ENCODE data around the gene PSMB8.
A peak's percentile ranks its signal among the peaks of the same experiment; 100 is the strongest.

The PSMB8 gene

GRCh38 chr6:32839356-32839755 lies 4.5 kb downstream of the PSMB8 start:
- peak overlapping the region; percentile 88 for H3K27ac Mint-ChIP-seq
- H3K36me3 Mint-ChIP-seq (ENCODE audit: low read depth), result peaks cover 70% of the 10 kb centered on the region
- no peaks in the 10 kb centered on the region for H3K27me3 Mint-ChIP-seq
- H3K4me1 Mint-ChIP-seq (ENCODE audit: low read depth), result peaks cover 62% of the 10 kb centered on the region
- H3K4me3 Mint-ChIP-seq, result no peak overlapping the region
- intact Hi-C loops (cut with micrococcal nuclease), result loop anchor here (2.0 kb wide), 1 partner anchor 15 kb away; the partner anchor contains the start of gene PSMB9
- H3K9me3 Mint-ChIP-seq, result no peaks in the 10 kb centered on the region

GRCh38 chr6:32838114-32838958 lies 5.5 kb downstream of the PSMB8 start, which contains the start of gene TAP2:
TAP2 (minus strand) TSS chr6:32838739; CDS start chr6:32838233, 506 bp downstream.
- H3K4me1 Mint-ChIP-seq (ENCODE audit: low read depth), result peaks cover 57% of the 10 kb centered on the region
- peak within 1 kb of the TSS; percentile 83 for H3K4me3 Mint-ChIP-seq
- peaks cover 70% of the 10 kb centered on the region for H3K36me3 Mint-ChIP-seq (ENCODE audit: low read depth)
- no peaks in the 10 kb centered on the region for H3K27me3 Mint-ChIP-seq
- intact Hi-C loops (cut with micrococcal nuclease), result loop anchor here (1.0 to 2.0 kb wide), 2 partner anchors 16 to 30 kb away; partner anchors contain the start of gene PSMB9
- H3K9me3 Mint-ChIP-seq, result no peaks in the 10 kb centered on the region
- peak within 1 kb of the TSS; percentile 88 for H3K27ac Mint-ChIP-seq

GRCh38 chr6:32837651-32838113 lies 6.2 kb downstream of the PSMB8 start:
- H3K9me3 Mint-ChIP-seq, result no peaks in the 10 kb centered on the region
- peak overlapping the region; percentile 83 for H3K4me3 Mint-ChIP-seq
- intact Hi-C loops (cut with micrococcal nuclease), result loop anchor here (1.0 to 2.0 kb wide), 2 partner anchors 17 to 31 kb away; partner anchors contain the start of gene PSMB9
- peaks cover 75% of the 10 kb centered on the region for H3K36me3 Mint-ChIP-seq (ENCODE audit: low read depth)
- H3K27ac Mint-ChIP-seq, result peak overlapping the region; percentile 88
- peaks cover 50% of the 10 kb centered on the region for H3K4me1 Mint-ChIP-seq (ENCODE audit: low read depth)
- H3K27me3 Mint-ChIP-seq, result no peaks in the 10 kb centered on the region

GRCh38 chr6:32836873-32837272 lies 7.0 kb downstream of the PSMB8 start:
- no peak overlapping the region for H3K4me3 Mint-ChIP-seq
- intact Hi-C loops (cut with micrococcal nuclease), result no loop called here
- peak overlapping the region; percentile 88 for H3K27ac Mint-ChIP-seq
- peaks cover 75% of the 10 kb centered on the region for H3K36me3 Mint-ChIP-seq (ENCODE audit: low read depth)
- no peaks in the 10 kb centered on the region for H3K27me3 Mint-ChIP-seq
- peaks cover 42% of the 10 kb centered on the region for H3K4me1 Mint-ChIP-seq (ENCODE audit: low read depth)
- H3K9me3 Mint-ChIP-seq, result no peaks in the 10 kb centered on the region

GRCh38 chr6:32835167-32835893 lies 8.5 kb downstream of the PSMB8 start:
- Mint-ChIP-seq H3K9me3 (no peaks in the 10 kb centered on the region), H3K36me3 (ENCODE audit: low read depth) (peaks cover 75% of the 10 kb centered on the region), H3K27ac (no peak overlapping the region), H3K4me1 (ENCODE audit: low read depth) (peaks cover 27% of the 10 kb centered on the region), H3K4me3 (no peak overlapping the region), H3K27me3 (no peaks in the 10 kb centered on the region)
- intact Hi-C loops (cut with micrococcal nuclease), result no loop called here

- H3K27ac Mint-ChIP-seq, result no peak overlapping the region
- no peaks in the 10 kb centered on the region for H3K9me3 Mint-ChIP-seq
- no peaks in the 10 kb centered on the region for H3K27me3 Mint-ChIP-seq
- H3K36me3 Mint-ChIP-seq (ENCODE audit: low read depth), result peaks cover 87% of the 10 kb centered on the region
- no peak overlapping the region for H3K4me3 Mint-ChIP-seq
- intact Hi-C loops (cut with micrococcal nuclease), result no loop called here
- H3K4me1 Mint-ChIP-seq (ENCODE audit: low read depth), result peaks cover 21% of the 10 kb centered on the region
Measured at GRCh38 chr6:32833664-32834063, 10.2 kb downstream of the PSMB8 start.

GRCh38 chr6:32832535-32832934 lies 11.3 kb downstream of the PSMB8 start:
- Mint-ChIP-seq H3K4me1 (ENCODE audit: low read depth) (peaks cover 17% of the 10 kb centered on the region), H3K27ac (no peak overlapping the region), H3K4me3 (no peak overlapping the region), H3K36me3 (ENCODE audit: low read depth) (peaks cover 97% of the 10 kb centered on the region), H3K9me3 (no peaks in the 10 kb centered on the region), H3K27me3 (no peaks in the 10 kb centered on the region)
- intact Hi-C loops (cut with micrococcal nuclease), result no loop called here

GRCh38 chr6:32830936-32831335 lies 12.9 kb downstream of the PSMB8 start:
- peaks cover 93% of the 10 kb centered on the region for H3K36me3 Mint-ChIP-seq (ENCODE audit: low read depth)

DNA sequence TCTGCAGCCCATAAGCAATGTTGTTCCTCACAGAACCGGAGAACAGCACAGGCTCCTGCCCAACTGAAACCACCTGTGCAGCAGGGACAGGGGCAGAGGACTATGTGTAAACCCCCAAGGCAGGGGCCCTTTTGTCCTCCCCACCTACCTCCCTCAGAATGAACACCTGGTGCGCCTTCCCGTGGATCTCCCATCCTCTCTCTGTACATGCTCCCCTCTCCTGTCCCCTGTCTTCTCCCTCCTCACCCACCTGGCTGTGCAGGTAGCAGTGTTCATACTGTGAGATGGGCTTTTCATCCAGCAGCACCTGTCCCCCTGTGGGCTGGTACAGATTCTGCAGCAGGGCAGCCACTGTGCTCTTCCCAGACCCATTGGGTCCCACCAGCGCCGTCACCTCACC lies 13.8 kb downstream of the PSMB8 start:
- intact Hi-C loops (cut with micrococcal nuclease), result no loop called here
- no peaks in the 10 kb centered on the region for H3K4me1 Mint-ChIP-seq (ENCODE audit: low read depth)
- H3K27ac Mint-ChIP-seq, result no peak overlapping the region
- H3K9me3 Mint-ChIP-seq, result no peaks in the 10 kb centered on the region
- H3K36me3 Mint-ChIP-seq (ENCODE audit: low read depth), result peaks cover 83% of the 10 kb centered on the region
- H3K27me3 Mint-ChIP-seq, result no peaks in the 10 kb centered on the region
- H3K4me3 Mint-ChIP-seq, result no peak overlapping the region

More at GRCh38 chr6:32830936-32831335, 12.9 kb downstream of the PSMB8 start:
- Mint-ChIP-seq H3K27me3 (no peaks in the 10 kb centered on the region), H3K9me3 (no peaks in the 10 kb centered on the region), H3K4me3 (no peak overlapping the region), H3K27ac (no peak overlapping the region), H3K4me1 (ENCODE audit: low read depth) (peaks cover 6% of the 10 kb centered on the region)
- intact Hi-C loops (cut with micrococcal nuclease), result no loop called here

DNA sequence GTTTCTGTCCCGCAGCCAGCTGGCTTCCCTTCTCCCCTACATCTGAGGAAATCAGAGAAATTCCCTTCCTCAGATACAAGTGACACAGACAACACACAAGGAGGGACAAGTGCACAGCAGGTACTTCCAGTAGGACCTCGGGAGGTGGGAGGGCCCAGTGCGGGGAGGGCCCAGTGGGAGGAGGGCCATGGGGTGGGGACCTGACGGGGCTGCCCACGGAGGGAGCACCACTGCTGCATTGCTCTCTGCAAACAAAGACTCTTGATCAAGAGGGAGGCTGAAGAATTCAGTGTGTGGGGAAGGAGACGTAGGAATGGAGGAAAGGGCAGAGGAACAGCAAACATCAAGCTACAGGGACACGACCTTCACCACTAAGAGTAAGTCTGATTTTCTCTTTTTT lies 14.4 kb downstream of the PSMB8 start:
- no peak overlapping the region for H3K27ac Mint-ChIP-seq
- no peak overlapping the region for H3K4me3 Mint-ChIP-seq
- H3K4me1 Mint-ChIP-seq (ENCODE audit: low read depth), result no peaks in the 10 kb centered on the region
- no peaks in the 10 kb centered on the region for H3K9me3 Mint-ChIP-seq
- intact Hi-C loops (cut with micrococcal nuclease), result no loop called here
- peaks cover 78% of the 10 kb centered on the region for H3K36me3 Mint-ChIP-seq (ENCODE audit: low read depth)
- no peaks in the 10 kb centered on the region for H3K27me3 Mint-ChIP-seq

GRCh38 chr6:32827025-32827424 lies 16.8 kb downstream of the PSMB8 start:
- no peaks in the 10 kb centered on the region for H3K27me3 Mint-ChIP-seq
- no peaks in the 10 kb centered on the region for H3K9me3 Mint-ChIP-seq
- intact Hi-C loops (cut with micrococcal nuclease), result no loop called here
- no peak overlapping the region for H3K27ac Mint-ChIP-seq
- H3K36me3 Mint-ChIP-seq (ENCODE audit: low read depth), result peaks cover 54% of the 10 kb centered on the region
- no peak overlapping the region for H3K4me3 Mint-ChIP-seq
- H3K4me1 Mint-ChIP-seq (ENCODE audit: low read depth), result peaks cover under 1% of the 10 kb centered on the region

DNA sequence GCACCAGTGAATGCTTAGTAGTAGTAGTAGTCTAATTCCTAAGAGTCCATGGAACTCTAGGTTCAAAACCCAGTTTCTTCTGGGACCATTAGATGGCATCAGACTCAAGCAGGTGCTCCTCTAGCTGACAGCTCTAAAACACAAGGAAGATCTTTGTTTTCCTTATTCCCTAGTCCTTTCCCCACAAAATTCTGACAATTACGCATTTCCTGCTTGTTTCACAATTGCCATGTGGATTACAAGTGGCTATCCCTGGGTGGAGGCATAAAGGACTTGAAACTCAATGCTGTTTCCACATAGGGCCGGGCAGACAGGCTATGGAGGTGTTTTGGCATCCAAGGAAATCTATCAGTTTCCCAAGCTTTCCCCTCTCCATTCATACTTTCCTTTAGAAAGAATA lies 17.9 kb downstream of the PSMB8 start:
- Mint-ChIP-seq H3K27me3 (no peaks in the 10 kb centered on the region), H3K4me3 (no peak overlapping the region), H3K9me3 (no peaks in the 10 kb centered on the region), H3K27ac (no peak overlapping the region), H3K36me3 (ENCODE audit: low read depth) (peaks cover 44% of the 10 kb centered on the region), H3K4me1 (ENCODE audit: low read depth) (peaks cover 11% of the 10 kb centered on the region)
- intact Hi-C loops (cut with micrococcal nuclease), result no loop called here

DNA sequence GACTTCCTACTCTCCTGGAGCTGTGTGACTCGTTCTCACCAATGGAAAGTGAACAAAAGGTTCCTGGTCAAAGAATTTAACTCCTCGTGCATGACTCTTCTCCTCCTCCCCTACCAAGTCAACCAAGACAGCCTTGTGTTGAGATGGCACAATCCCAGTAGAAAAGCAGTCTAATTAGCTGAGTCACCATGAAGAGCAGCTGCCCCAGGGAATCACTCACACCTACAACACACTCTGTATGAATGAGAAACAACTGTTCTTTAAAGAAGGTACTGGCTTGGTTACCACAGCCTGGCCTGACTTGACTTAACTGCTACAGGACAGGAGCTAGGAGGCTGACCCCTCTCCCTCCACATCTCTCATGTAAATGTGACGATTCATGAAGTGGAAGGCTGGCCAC lies 24.1 kb downstream of the PSMB8 start:
- no peaks in the 10 kb centered on the region for H3K27me3 Mint-ChIP-seq
- no peak overlapping the region for H3K4me3 Mint-ChIP-seq
- peak overlapping the region; percentile 48 for H3K27ac Mint-ChIP-seq
- intact Hi-C loops (cut with micrococcal nuclease), result loop anchor here (5.0 kb wide), 1 partner anchor 48 kb away; no protein-coding TSS in a partner anchor
- no peaks in the 10 kb centered on the region for H3K36me3 Mint-ChIP-seq (ENCODE audit: low read depth)
- peaks cover 49% of the 10 kb centered on the region for H3K4me1 Mint-ChIP-seq (ENCODE audit: low read depth)
- no peaks in the 10 kb centered on the region for H3K9me3 Mint-ChIP-seq

DNA sequence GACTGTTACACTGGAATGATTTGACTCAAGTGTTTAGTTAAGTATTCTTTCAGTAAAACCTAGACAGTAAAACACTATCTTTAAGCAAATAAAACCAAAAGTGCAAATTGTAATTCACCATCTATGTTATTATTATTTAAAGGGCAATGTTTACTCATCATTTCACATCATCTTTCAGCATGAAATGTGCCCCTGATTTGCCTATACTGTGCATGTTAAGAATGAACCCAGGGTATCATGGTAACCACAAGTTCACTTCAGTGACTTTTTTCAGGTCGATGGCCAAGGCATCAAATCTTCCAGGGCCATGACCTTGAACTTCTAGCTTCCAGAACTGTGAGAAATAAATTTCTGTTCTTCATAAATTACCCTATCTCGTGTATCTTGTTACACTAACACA lies 25.0 kb downstream of the PSMB8 start:
- Mint-ChIP-seq H3K4me1 (ENCODE audit: low read depth) (peaks cover 49% of the 10 kb centered on the region), H3K27me3 (no peaks in the 10 kb centered on the region), H3K9me3 (no peaks in the 10 kb centered on the region), H3K36me3 (ENCODE audit: low read depth) (no peaks in the 10 kb centered on the region), H3K4me3 (no peak overlapping the region), H3K27ac (no peak overlapping the region)
- intact Hi-C loops (cut with micrococcal nuclease), result no loop called here
